ENCODE measurements around the gene DLG3. TPM values are rescaled to one million over a fixed set of nuclear protein-coding genes. Genes with fewer than 3 reads are reported as not detected.

DLG3 gene
- total RNA-seq, 1 experiment from 2014 or later: 71.2 TPM

DNA sequence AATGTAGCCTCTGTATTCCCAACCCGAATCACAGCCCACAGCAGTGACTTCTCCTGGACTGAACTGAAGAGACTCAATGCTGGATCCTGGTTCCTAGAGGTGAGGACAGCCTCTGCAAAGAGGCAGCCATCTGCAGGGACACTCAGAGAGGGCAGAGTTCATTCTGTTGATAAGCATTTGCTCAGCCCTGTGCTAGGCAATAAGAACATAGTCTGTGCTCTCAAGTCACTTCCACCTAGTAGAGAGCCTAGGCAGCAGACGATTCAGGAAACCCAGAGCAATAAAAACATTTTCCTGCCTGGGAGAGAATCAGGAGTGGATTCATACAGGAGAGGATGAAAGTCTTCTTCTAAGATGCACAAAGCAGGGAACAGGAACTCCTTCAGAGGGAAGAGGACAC lies 17.3 kb upstream of the DLG3 start:
- H3K36me3 Mint-ChIP-seq (ENCODE audit: insufficient read depth in 1 of 3, low read depth in 3 of 3): peaks cover 26 to 52% (median 50%) of the 10 kb centered on the region in 3 experiments
- WGBS (ENCODE audit: extremely low coverage, insufficient read length, low lambda C conversion rate): no CpG with 5 or more reads among the region's 2 CpGs
- H3K4ac ChIP-seq (ENCODE audit: low read depth, low read length): no peak overlapping the region
- no peak overlapping the region for H3K18ac ChIP-seq (ENCODE audit: insufficient read length, low read depth, low read length)
- no peak overlapping the region for H3K14ac ChIP-seq (ENCODE audit: insufficient read depth, low read length)
- no peaks in the 10 kb centered on the region for H3K79me1 ChIP-seq (ENCODE audit: insufficient read depth, low read depth, low read length, poor library complexity, severe bottlenecking)
- H2BK15ac ChIP-seq (ENCODE audit: low read depth, low read length): no peak overlapping the region
- H3K23me2 ChIP-seq (ENCODE audit: insufficient read length, low read depth, low read length, poor library complexity, severe bottlenecking): peaks cover 12% of the 10 kb centered on the region
- no peak overlapping the region for H4K91ac ChIP-seq (ENCODE audit: insufficient read length, low read depth, low read length)
- TF ChIP-seq, protein P1, sequence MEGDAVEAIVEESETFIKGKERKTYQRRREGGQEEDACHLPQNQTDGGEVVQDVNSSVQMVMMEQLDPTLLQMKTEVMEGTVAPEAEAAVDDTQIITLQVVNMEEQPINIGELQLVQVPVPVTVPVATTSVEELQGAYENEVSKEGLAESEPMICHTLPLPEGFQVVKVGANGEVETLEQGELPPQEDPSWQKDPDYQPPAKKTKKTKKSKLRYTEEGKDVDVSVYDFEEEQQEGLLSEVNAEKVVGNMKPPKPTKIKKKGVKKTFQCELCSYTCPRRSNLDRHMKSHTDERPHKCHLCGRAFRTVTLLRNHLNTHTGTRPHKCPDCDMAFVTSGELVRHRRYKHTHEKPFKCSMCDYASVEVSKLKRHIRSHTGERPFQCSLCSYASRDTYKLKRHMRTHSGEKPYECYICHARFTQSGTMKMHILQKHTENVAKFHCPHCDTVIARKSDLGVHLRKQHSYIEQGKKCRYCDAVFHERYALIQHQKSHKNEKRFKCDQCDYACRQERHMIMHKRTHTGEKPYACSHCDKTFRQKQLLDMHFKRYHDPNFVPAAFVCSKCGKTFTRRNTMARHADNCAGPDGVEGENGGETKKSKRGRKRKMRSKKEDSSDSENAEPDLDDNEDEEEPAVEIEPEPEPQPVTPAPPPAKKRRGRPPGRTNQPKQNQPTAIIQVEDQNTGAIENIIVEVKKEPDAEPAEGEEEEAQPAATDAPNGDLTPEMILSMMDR (conservative IDR thresholded peaks at IDR 0.05): no peak
- no peak overlapping the region for H3K23ac ChIP-seq (ENCODE audit: insufficient read length, low read depth, low read length)
- no peak overlapping the region for H3K27ac ChIP-seq (ENCODE audit: insufficient read length, low read depth, low read length)
- H4K8ac ChIP-seq (replicated peaks; ENCODE audit: insufficient read length, low read depth, low read length): no peak overlapping the region
- H2BK120ac ChIP-seq (ENCODE audit: low read depth, low read length, poor library complexity, severe bottlenecking): no peak overlapping the region
- H2BK5ac ChIP-seq (ENCODE audit: insufficient read length, low read length): no peak overlapping the region
- H2AFZ ChIP-seq (ENCODE audit: low read length): no peak overlapping the region
- H3K27me3 ChIP-seq (ENCODE audit: insufficient read depth, low read length): no peaks in the 10 kb centered on the region
- peaks cover 9 to 22% of the 10 kb centered on the region in 2 experiments for H3K4me1 Mint-ChIP-seq
- H3K9me3 ChIP-seq (ENCODE audit: control insufficient read depth, low read depth, low read length): peaks cover 34% of the 10 kb centered on the region
- peaks cover 2% of the 10 kb centered on the region for H3K27me3 Mint-ChIP-seq (ENCODE audit: low read depth)
- H3K4me1 ChIP-seq (ENCODE audit: insufficient read depth, low read length): no peaks in the 10 kb centered on the region
- H4K5ac ChIP-seq (ENCODE audit: insufficient read length, low read depth, low read length): no peak overlapping the region
- no peak overlapping the region for H2AK5ac ChIP-seq (ENCODE audit: insufficient read length, low read length)
- no peaks in the 10 kb centered on the region for H4K20me1 ChIP-seq (ENCODE audit: control insufficient read depth, insufficient read depth, insufficient read length)
- H3T11ph ChIP-seq (ENCODE audit: low read length): no peak overlapping the region
- H3K27ac Mint-ChIP-seq: no peak overlapping the region
- H3K9me3 Mint-ChIP-seq: peaks cover 72 to 79% of the 10 kb centered on the region in 2 experiments
- H3K79me2 ChIP-seq (ENCODE audit: insufficient read depth, low read length): no peaks in the 10 kb centered on the region
- no peak overlapping the region for H3K56ac ChIP-seq (ENCODE audit: insufficient read length, low read depth, low read length)
- no peak overlapping the region for H3K4me3 Mint-ChIP-seq
- no peak overlapping the region for H2BK20ac ChIP-seq (ENCODE audit: low read depth, low read length, poor library complexity, severe bottlenecking)
- H3K4me2 ChIP-seq (ENCODE audit: insufficient read depth, insufficient read length, low read length): no peak overlapping the region
- no peak overlapping the region for H3K9ac ChIP-seq (ENCODE audit: extremely low read depth, insufficient read length, low read length)
- H2BK12ac ChIP-seq (ENCODE audit: insufficient read length, low read depth, low read length): no peak overlapping the region
- DNase-seq: no peak

All from H9 (cell line).